ENCODE measurements around the gene AFAP1L2. TPM values are rescaled to one million over a fixed set of nuclear protein-coding genes. Genes with fewer than 3 reads are reported as not detected.

The AFAP1L2 gene
- total RNA-seq, 4 donors from 2014 or later, result 6.5 to 35.5 (median 12.9) TPM

DNA sequence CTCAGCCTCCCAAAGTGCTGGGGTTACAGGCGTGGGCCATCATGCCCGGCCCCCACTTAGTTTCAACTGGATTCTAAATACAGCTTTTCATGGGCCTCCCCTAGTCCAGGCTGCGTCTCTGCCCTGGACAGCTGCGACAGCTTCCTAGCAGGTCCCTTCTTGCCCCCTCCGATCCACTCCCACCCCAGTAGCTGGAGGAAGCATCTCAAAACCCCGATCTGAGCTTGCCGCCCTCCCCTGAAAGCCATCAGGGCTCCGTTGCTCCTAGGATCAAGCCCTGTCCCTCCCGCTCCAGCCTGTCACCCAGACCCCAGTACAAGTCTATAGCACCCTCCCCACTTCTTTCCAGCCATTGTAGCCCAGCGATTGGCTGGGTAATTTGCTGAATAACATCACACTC is 100.7 kb downstream of the AFAP1L2 start:
- H3K4me1 ChIP-seq, result peaks cover 0 to 17% (median 0%) of the 10 kb centered on the region in 4 donors
- TF ChIP-seq, protein P1, sequence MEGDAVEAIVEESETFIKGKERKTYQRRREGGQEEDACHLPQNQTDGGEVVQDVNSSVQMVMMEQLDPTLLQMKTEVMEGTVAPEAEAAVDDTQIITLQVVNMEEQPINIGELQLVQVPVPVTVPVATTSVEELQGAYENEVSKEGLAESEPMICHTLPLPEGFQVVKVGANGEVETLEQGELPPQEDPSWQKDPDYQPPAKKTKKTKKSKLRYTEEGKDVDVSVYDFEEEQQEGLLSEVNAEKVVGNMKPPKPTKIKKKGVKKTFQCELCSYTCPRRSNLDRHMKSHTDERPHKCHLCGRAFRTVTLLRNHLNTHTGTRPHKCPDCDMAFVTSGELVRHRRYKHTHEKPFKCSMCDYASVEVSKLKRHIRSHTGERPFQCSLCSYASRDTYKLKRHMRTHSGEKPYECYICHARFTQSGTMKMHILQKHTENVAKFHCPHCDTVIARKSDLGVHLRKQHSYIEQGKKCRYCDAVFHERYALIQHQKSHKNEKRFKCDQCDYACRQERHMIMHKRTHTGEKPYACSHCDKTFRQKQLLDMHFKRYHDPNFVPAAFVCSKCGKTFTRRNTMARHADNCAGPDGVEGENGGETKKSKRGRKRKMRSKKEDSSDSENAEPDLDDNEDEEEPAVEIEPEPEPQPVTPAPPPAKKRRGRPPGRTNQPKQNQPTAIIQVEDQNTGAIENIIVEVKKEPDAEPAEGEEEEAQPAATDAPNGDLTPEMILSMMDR (IDR thresholded peaks at IDR 0.05), result no peak
- TF ChIP-seq POLR2A (IDR thresholded peaks at IDR 0.05), result no peak
- no peaks in the 10 kb centered on the region for H3K9me3 ChIP-seq
- peaks cover 0 to 13% (median 0%) of the 10 kb centered on the region in 3 donors for H3K36me3 ChIP-seq
- peak overlapping the region in 2 of 4 donors; percentile 47 to 50 for H3K27ac ChIP-seq
- no peaks in the 10 kb centered on the region for H3K27me3 ChIP-seq
- H3K4me3 ChIP-seq, result no peak overlapping the region
- DNase-seq, result peak in 1 of 3 donors; percentile 45

DNA sequence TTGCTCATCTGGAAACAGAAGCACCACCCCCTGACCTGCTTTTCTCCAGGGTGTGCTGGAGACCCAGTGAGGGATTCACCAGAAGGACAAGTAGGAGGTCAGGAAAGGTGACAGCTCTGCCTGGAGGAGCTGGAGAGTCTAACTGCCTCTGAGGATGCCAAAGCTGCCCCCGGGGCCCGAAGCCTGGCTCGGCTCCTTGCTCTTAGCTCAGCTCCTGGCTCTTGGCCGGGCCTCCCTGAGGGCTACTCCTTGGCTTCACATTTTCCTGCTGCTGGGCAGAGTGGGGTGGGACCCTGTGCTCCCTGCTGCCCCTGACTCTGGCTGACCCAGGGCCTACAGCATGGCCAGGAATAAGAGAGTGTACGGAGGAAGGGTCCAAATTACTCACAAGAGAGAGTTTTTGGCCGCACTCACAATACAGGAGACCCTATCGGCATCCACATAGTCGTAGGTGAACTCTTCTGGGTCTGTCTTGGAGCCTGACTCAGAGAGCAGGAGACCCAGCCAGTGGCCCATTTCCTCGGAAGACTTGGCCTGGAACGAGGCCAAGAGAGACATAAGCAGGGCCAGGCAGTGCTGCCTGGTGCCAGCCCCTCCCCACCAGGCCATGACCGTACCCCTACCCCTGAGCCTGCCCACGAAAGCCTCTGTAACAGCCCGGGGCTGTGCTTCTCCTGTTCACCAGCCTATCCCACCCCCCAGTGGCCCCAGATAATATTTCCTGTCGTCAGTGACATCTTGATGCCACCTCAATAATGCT is 102.2 kb downstream of the AFAP1L2 start:
- Histone ChIP-seq H3K27me3 (no peaks in the 10 kb centered on the region), H3K9me3 (no peaks in the 10 kb centered on the region), H3K27ac (no peak overlapping the region), H3K4me1 (peaks cover 0 to 17% (median 0%) of the 10 kb centered on the region in 4 donors), H3K4me3 (no peak overlapping the region), H3K36me3 (peaks cover 0 to 21% (median 0%) of the 10 kb centered on the region in 3 donors)
- peak in 1 of 3 donors; percentile 43 for DNase-seq
- TF ChIP-seq POLR2A (IDR thresholded peaks at IDR 0.05), result no peak
- TF ChIP-seq, protein P1 (IDR thresholded peaks at IDR 0.05), result no peak

DNA sequence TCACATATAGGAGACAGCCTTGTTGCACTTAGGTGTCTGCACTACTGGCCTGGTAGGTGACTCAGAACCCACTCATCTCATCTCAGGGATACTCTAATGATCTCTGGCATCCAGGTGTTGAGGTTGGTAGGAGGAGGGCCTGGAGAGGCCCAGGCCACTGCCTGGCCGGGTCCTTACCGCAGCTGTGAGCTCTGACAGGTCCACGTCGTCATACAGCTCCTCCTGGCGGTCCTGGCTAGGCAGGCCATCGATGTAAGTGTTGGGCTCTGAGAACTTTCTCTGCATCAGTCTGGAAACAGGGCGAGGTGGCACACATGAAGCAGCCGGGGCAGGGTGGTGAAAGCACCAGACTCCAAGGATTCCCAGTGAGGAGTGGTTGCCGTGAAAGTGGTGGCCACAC is 103.1 kb downstream of the AFAP1L2 start:
- no peak for TF ChIP-seq POLR2A (IDR thresholded peaks at IDR 0.05)
- TF ChIP-seq, protein P1 (IDR thresholded peaks at IDR 0.05), result no peak
- H3K27me3 ChIP-seq, result no peaks in the 10 kb centered on the region
- no peak for DNase-seq
- H3K9me3 ChIP-seq, result peaks cover 0 to 7% (median 0%) of the 10 kb centered on the region in 4 donors
- H3K27ac ChIP-seq, result no peak overlapping the region
- peaks cover 0 to 17% (median 0%) of the 10 kb centered on the region in 4 donors for H3K4me1 ChIP-seq
- peaks cover 0 to 31% (median 0%) of the 10 kb centered on the region in 3 donors for H3K36me3 ChIP-seq
- H3K4me3 ChIP-seq, result no peak overlapping the region

DNA sequence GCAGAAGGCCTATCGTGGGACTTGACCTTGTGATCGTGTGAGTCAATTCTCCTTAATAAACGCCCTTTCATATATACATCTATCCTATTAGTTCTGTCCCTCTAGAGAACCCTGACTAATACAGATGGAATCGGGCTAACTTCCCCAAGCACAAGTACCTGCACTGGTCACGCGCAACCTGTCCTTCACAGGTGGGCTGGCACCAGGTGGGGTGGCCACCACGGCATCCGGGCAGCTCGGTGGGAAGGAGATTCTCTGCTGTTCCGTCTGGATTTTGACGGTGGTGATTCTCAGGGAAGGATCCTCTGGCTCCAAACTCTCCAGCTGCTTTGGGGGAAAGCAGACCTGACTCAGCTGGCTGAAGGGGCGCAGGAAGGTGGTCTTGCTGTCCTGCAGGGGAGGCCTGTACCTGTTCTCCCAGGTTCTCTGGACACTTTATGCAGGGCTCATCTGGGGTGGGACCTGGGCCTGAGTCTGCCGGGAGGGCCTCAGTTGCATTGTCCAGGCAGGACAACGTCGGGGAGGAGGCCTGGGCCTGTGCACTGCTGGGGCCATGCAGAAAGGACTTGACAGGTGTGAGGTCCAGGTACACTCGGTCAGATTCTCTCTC is 104.2 kb downstream of the AFAP1L2 start:
- Histone ChIP-seq H3K4me1 (peaks cover 0 to 16% (median 0%) of the 10 kb centered on the region in 4 donors), H3K27me3 (no peaks in the 10 kb centered on the region), H3K36me3 (peaks cover 0 to 41% (median 0%) of the 10 kb centered on the region in 3 donors), H3K4me3 (no peak overlapping the region), H3K27ac (no peak overlapping the region), H3K9me3 (peaks cover 0 to 17% (median 3%) of the 10 kb centered on the region in 4 donors)
- DNase-seq, result no peak
- no peak for TF ChIP-seq POLR2A (IDR thresholded peaks at IDR 0.05)
- TF ChIP-seq, protein P1 (IDR thresholded peaks at IDR 0.05), result no peak

DNA sequence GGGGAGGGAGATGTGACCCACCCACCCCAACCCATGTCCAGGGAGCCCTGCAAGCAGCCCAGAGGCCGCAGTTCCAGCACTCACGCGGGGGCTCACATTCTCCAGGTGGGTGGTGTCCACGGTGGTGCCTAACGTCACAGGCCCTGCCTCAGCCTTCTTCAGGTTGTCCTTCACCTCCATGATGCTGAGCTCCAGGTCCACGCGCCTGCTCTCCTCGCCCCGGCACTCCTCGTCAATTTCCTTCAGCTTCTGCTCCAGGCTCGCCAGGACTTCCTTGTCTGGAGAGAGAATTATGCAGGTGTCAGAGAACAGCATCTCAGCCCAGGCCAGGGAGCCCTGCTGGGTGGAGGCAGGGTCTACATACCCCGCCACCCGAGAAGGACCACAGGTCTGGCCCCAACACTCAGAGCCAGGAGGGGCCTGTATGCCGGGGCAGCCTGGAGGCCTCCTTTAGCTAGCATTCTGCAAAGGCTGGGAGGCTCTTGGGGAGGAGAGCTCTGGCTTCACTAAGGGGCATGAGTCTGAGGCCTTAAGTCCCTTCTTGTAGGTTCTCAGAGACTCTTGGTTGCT is 107.1 kb downstream of the AFAP1L2 start:
- Histone ChIP-seq H3K27ac (no peak overlapping the region), H3K4me3 (no peak overlapping the region), H3K27me3 (no peaks in the 10 kb centered on the region), H3K9me3 (peaks cover 0 to 19% (median 3%) of the 10 kb centered on the region in 4 donors), H3K36me3 (peaks cover 0 to 45% (median 0%) of the 10 kb centered on the region in 3 donors), H3K4me1 (no peaks in the 10 kb centered on the region)
- DNase-seq, result no peak
- TF ChIP-seq POLR2A (IDR thresholded peaks at IDR 0.05), result no peak
- TF ChIP-seq, protein P1 (IDR thresholded peaks at IDR 0.05), result no peak

Data from Peyer's patch (tissue), 4 donors.